Ishikawa (cell line): Measurements from ENCODE around the gene ZNF674.
A peak's percentile ranks its signal among the peaks of the same experiment; 100 is the strongest.

ENCODE experiments used
- CEBPB ChIP-seq: IDR thresholded peaks from 2 replicates; pipeline ENCODE4 v1.6.1; 2012
- CREB1 ChIP-seq: IDR thresholded peaks from 2 replicates; pipeline ENCODE4 v1.6.1; 2012; ENCODE audit warnings: low read depth
- EGR1 ChIP-seq: IDR thresholded peaks from 2 replicates; pipeline ENCODE4 v1.6.1; 2012
- EP300 ChIP-seq: IDR thresholded peaks from 2 replicates; pipeline ENCODE4 v1.6.1; 2012; ENCODE audit warnings: borderline replicate concordance
- FOXM1 ChIP-seq: IDR thresholded peaks from 2 replicates; pipeline ENCODE4 v1.6.1; 2012; ENCODE audit warnings: low read depth, borderline replicate concordance
- NFIC ChIP-seq: IDR thresholded peaks from 2 replicates; pipeline ENCODE4 v1.6.1; 2012
- RAD21 ChIP-seq: IDR thresholded peaks from 2 replicates; pipeline ENCODE4 v1.6.1; 2012; ENCODE audit warnings: low read depth
- TAF1 ChIP-seq: IDR thresholded peaks from 2 replicates; pipeline ENCODE4 v1.6.1; 2012; ENCODE audit warnings: low read depth, mild to moderate bottlenecking
- TCF12 ChIP-seq: IDR thresholded peaks from 2 replicates; pipeline ENCODE4 v1.6.1; 2012; ENCODE audit warnings: low read depth
- TEAD4 ChIP-seq: IDR thresholded peaks from 2 replicates; pipeline ENCODE4 v1.6.1; 2012
- YY1 ChIP-seq: IDR thresholded peaks from 2 replicates; pipeline ENCODE4 v1.6.1; 2012; ENCODE audit warnings: low read depth
- ZBTB7A ChIP-seq: IDR thresholded peaks from 2 replicates; pipeline ENCODE4 v1.6.1; 2012; ENCODE audit warnings: low read depth
- TF ChIP-seq, protein P1 (sequence below): IDR thresholded peaks from 2 replicates; pipeline ENCODE4 v1.6.1; 2012
- TF ChIP-seq, protein P2 (sequence below): IDR thresholded peaks from 2 replicates; pipeline ENCODE4 v1.6.1; 2012
- TF ChIP-seq, protein P3 (sequence below): IDR thresholded peaks from 2 replicates; pipeline ENCODE4 v1.6.1; 2012; ENCODE audit warnings: low read depth, mild to moderate bottlenecking

The ZNF674 gene

DNA sequence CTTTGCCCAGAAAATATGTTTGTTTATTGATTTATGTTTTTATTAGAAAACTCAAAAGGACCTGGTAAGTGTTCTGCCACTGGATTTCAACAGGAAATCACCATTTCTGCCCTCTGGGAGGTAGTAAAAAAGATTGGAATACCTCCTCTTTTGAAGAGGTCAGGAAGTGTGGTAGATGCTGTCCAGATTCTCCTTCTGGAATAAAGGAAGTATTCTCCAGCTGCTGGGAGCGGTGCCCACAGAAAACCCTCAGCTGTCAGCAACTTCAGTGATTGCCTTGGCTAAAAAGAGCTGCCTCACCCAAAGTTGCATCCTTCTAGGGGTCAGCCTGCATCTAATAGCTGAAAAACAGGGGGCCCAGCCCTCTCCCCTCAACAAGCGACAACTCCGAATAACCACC is 13.8 kb upstream of the ZNF674 start:
- no peak for TF ChIP-seq CREB1
- TF ChIP-seq YY1: no peak
- no peak for TF ChIP-seq TEAD4
- TF ChIP-seq FOXM1: no peak
- no peak for TF ChIP-seq TAF1
- TF ChIP-seq, protein P1, sequence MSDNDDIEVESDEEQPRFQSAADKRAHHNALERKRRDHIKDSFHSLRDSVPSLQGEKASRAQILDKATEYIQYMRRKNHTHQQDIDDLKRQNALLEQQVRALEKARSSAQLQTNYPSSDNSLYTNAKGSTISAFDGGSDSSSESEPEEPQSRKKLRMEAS: no peak

DNA sequence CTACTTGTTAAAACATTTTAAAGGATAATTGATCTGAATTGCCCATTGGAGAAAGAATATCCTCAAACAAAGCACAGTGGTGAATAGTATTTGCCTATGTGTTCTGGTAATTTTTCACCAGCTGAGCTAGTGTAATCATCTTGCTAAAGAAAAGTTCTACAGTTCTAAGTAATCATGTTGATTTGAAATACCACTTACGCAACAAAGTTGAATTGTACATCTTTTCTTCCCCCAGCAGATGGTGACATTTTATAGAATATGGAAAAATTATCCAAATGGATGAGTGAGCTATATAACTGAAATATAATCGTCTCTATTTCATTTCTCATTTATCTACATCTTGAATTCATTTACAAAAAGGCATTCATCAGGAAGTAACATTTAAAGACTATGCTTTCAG is 9.7 kb upstream of the ZNF674 start:
- TF ChIP-seq, protein P2, sequence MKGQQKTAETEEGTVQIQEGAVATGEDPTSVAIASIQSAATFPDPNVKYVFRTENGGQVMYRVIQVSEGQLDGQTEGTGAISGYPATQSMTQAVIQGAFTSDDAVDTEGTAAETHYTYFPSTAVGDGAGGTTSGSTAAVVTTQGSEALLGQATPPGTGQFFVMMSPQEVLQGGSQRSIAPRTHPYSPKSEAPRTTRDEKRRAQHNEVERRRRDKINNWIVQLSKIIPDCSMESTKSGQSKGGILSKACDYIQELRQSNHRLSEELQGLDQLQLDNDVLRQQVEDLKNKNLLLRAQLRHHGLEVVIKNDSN: no peak
- TF ChIP-seq RAD21: peak; percentile 28; the same call in 1 of the 2 replicates
- no peak for TF ChIP-seq TAF1
- TF ChIP-seq NFIC: no peak

DNA sequence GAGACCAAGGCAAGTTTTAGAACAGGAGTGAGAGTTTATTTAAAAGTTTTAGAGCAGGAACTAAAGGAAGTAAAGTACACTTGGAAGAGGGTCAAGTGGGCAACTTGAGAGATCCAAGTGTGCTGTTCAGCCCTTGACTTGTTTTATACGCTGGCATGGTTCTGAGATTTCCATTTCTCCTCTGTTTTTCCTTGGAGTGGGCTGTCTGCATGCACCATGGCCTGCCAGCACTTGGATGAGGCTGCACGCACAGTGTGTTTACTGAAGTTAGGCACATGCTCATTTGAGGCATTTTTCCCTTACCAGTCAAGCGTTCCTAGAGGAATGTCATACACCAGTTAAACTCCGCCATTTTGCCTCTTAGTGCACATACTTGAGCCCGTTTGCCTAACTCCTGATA is 8.7 kb upstream of the ZNF674 start:
- TF ChIP-seq, protein P2: no peak
- no peak for TF ChIP-seq ZBTB7A
- TF ChIP-seq, protein P3, sequence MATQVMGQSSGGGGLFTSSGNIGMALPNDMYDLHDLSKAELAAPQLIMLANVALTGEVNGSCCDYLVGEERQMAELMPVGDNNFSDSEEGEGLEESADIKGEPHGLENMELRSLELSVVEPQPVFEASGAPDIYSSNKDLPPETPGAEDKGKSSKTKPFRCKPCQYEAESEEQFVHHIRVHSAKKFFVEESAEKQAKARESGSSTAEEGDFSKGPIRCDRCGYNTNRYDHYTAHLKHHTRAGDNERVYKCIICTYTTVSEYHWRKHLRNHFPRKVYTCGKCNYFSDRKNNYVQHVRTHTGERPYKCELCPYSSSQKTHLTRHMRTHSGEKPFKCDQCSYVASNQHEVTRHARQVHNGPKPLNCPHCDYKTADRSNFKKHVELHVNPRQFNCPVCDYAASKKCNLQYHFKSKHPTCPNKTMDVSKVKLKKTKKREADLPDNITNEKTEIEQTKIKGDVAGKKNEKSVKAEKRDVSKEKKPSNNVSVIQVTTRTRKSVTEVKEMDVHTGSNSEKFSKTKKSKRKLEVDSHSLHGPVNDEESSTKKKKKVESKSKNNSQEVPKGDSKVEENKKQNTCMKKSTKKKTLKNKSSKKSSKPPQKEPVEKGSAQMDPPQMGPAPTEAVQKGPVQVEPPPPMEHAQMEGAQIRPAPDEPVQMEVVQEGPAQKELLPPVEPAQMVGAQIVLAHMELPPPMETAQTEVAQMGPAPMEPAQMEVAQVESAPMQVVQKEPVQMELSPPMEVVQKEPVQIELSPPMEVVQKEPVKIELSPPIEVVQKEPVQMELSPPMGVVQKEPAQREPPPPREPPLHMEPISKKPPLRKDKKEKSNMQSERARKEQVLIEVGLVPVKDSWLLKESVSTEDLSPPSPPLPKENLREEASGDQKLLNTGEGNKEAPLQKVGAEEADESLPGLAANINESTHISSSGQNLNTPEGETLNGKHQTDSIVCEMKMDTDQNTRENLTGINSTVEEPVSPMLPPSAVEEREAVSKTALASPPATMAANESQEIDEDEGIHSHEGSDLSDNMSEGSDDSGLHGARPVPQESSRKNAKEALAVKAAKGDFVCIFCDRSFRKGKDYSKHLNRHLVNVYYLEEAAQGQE: no peak
- no peak for TF ChIP-seq RAD21
- TF ChIP-seq CEBPB: no peak
- TF ChIP-seq EGR1: no peak
- TF ChIP-seq CREB1: no peak
- TF ChIP-seq TEAD4: no peak
- no peak for TF ChIP-seq FOXM1
- TF ChIP-seq YY1: no peak
- TF ChIP-seq NFIC: no peak
- TF ChIP-seq EP300: no peak
- TF ChIP-seq, protein P1: no peak
- no peak for TF ChIP-seq TAF1
- TF ChIP-seq TCF12: no peak

DNA sequence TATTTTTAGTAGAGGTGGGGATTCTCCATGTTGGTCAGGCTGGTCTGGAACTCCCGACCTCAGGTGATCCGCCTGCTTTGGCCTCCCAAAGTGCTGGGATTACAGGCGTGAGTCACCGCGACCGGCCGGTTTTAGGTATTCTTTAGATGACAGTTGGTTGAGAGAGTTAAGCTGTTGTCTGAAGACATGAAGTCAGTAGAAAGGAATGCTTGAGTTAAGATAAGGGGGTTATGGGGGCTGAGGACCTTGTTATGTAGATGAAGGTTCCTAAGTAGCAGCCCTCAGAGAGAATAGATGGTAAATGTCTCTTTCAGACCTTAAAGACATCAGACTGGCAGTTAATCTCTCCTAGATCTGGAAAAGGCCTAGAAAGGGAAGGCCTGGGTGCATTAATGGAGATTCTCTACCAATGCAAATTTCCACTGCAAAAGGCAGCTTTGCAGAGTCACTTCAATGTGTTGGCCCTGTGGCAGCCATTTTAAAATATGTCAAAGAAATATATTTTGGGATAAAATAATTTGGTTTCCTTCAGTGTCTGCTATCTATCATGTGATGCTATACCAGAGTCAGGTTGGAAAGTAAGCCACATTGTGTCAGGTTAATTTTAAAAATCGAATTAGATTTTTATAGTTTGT is 6.4 kb upstream of the ZNF674 start:
- TF ChIP-seq RAD21 (no peak), EGR1 (no peak), TEAD4 (no peak), TCF12 (no peak)

DNA sequence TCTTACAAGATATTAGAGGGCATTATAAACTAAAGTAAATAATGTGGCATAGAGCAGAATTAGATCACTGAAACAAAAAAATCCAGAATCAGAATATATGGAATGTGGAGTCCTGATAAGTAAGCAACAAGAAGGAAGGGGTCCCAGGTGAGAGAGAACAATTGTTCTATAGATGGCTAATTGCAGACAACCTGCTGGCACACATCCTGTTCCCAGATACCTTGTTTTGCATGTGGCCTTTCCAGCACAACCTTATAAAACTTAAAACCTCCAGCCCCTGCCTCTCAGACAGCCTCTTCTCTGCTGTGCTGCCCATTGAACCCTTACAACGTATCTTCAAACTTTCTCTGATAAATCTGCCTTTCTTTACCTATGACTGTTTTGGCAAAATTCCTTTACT is 4.7 kb upstream of the ZNF674 start:
- TF ChIP-seq TAF1 (no peak), EP300 (no peak), FOXM1 (no peak), ZBTB7A (no peak), TEAD4 (no peak)

DNA sequence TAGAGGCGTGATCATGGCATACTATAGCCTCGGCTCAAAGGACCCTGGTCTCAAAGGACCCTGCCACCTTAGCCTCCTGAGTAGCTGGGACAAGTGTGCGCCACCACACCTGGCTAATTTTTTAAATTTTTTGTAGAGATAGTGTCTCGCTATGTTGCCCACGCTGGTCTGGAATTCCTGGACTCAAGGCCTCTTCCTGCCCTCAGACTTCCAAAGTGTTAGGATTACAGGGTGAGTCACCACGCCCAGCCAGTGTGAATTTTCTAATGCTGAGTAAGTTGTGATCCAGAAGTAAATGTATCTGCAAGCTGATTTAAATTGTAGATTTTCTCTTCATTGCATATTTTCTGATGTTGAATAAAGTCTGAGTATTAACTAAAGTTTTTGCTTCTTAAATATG is 2.6 kb upstream of the ZNF674 start:
- TF ChIP-seq, protein P2: no peak
- TF ChIP-seq, protein P1: no peak
- TF ChIP-seq CREB1: no peak
- no peak for TF ChIP-seq TEAD4
- TF ChIP-seq ZBTB7A: no peak
- no peak for TF ChIP-seq TAF1
- TF ChIP-seq, protein P3: no peak
